ENCODE data around the gene FBXO30.

FBXO30 gene

DNA sequence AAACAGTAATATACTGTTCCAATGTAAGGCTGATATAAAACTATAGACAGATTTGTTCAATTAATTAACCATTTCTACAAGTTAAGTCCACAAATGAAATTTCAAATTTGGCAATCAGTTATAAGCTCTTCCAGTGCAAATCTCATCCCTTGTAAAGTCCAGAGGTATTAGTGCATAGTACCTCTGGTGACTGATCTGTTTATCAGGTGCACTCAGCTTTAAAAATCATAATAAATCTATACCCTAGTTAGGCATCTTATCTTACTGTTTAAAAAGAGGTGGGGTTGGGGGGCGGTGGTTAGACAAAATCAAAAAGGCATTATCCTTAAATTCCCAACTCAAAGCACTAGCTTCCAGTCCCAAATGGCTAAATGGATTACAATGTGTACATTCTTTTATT is 2.9 kb downstream of the FBXO30 start:
- DNase-seq (ENCODE audit: insufficient read length, low spot score) (no peak), FAIRE-seq (no peak)
- no peak for TF ChIP-seq POLR2A (IDR thresholded peaks at IDR 0.05; ENCODE audit: low read depth, low read length)

DNA sequence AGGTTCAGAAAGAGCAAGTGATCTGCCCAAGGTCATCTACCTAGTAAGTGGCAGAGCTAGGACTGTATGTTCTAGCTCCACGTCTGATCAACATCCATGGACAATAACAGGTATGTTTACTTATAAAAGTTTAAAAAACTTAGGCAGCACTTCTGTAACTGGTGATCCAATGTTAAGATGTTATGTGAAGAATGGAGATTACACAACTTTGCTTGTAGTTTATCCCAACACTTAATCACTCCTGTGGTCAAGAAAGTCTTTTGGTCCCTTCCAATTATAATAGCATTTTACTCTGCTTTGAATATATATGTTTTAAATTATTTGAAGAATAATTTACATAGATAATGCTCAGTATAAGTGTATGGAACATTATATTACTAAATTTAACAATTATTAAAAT is 4.8 kb downstream of the FBXO30 start:
- FAIRE-seq (no peak), DNase-seq (ENCODE audit: insufficient read length, low spot score) (no peak)
- TF ChIP-seq POLR2A (IDR thresholded peaks at IDR 0.05; ENCODE audit: low read depth, low read length), result no peak

DNA sequence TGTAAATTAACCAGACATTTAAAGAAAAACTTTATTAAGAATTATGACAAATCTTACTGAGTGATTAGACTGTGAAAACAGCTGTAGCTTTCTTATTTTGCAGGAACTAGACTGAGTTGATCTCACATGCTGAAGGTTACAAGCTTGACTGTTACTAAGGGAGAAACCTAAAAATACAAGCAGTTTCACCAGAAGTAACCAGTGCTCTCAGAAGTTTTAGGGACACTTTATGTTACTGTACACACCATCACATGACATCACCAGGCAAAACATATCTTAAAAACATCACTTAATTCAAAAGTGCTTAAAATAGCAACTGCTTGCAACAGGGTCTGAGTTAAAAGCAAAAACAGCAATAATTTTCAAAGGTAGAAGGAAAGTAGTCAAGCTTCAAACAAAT is 5.4 kb downstream of the FBXO30 start:
- DNase-seq (ENCODE audit: insufficient read length, low spot score) (no peak), FAIRE-seq (no peak)
- TF ChIP-seq POLR2A (IDR thresholded peaks at IDR 0.05; ENCODE audit: low read depth, low read length), result no peak

DNA sequence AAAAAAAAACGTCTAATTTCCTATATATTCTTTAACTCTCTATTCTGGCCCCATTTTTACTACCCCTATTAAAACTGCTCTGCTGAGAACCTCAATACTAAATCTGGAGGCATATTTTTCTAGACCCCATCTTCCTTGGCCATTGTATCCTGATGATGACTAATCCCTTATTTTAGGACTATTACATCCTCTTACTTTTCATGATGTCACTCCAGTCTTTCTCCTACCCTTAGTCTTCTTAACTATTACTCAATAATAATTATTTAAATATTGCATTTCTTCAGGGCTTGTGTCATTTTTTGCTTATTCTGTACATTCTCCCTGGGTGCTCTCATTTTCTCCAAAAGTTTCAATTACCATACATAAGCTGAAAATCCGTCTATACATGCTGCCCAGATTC is 6.4 kb downstream of the FBXO30 start:
- FAIRE-seq (no peak), DNase-seq (ENCODE audit: insufficient read length, low spot score) (no peak)
- TF ChIP-seq POLR2A (IDR thresholded peaks at IDR 0.05; ENCODE audit: low read depth, low read length), result no peak

DNA sequence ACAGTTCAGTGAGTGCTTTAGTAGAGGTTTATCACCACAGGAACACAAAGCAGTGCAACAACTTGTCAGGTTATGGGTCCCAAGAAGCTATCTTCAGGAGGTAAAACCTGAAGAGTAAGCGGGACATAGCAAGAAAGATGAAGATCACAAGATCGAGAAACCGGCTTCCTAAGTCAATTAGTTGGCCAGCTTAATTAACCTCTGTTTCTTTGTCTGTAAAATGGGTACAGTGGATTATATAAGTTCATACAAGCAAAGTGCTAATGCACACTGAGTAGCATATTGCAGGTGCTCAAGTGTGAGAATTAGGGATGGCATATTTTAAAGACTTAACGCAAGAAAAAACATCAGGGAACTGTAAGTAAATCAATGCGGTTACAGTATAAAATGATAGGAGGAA is 12.5 kb downstream of the FBXO30 start:
- TF ChIP-seq POLR2A (IDR thresholded peaks at IDR 0.05; ENCODE audit: low read depth, low read length), result no peak
- no peak for FAIRE-seq
- DNase-seq (ENCODE audit: insufficient read length, low spot score), result no peak

DNA sequence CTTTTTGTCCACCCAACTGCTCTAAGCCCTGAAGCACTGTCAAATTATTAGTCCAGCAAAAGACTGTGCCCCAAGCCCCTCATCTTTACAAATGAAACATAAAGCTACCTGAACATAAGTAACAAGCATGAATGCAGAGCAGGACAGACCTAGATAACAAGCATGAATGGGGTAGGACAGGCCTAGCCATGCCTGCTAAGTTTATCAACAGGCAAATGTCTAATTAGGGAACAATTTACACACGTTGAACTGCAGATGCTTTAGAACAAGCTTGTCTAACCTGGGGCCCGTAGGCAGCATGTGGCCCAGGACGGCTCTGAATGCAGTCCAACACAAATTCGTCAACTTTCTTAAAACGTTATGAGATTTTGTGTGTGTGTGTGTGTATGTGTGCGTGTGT is 13.6 kb downstream of the FBXO30 start:
- no peak for TF ChIP-seq POLR2A (IDR thresholded peaks at IDR 0.05; ENCODE audit: low read depth, low read length)
- no peak for DNase-seq (ENCODE audit: insufficient read length, low spot score)
- no peak for FAIRE-seq

DNA sequence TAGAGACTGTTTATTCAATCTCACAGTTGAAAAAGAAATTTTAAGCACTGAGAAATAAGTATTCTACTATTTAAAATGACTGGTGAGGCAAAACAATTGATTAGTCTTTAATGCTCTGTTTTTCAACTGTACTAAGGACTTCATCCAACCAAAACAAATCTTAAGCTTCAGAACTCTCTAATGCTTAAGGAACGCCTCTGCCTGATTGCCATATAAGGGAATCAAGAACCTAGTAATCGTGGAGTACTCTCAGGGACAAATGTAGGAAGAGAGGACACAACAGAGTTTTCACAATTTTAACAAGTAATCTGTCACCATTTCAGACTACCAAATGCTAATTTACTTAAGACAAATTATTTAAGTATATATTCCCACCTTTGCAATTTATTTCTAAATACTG is 16.1 kb downstream of the FBXO30 start:
- FAIRE-seq (no peak), DNase-seq (ENCODE audit: insufficient read length, low spot score) (no peak)
- no peak for TF ChIP-seq POLR2A (IDR thresholded peaks at IDR 0.05; ENCODE audit: low read depth, low read length)

DNA sequence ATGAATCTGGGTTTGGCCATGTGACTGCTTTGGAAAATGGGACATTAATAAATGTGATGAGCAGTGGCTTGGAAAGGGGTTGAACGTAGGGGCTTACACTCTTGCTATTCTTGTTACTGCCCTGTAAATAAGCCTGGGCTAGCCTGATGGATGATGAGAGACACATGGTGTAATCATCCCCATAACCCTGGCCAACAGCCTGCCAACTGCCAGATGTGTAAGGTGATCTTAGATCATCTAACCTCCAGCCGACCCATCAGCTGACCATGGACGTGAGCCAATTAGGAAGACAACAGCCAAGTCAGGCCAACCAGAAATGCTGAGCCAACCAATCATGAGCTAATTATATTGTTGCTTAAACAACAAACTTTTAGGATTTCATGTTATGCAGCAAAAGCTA is 25.2 kb downstream of the FBXO30 start:
- DNase-seq (ENCODE audit: insufficient read length, low spot score) (no peak), FAIRE-seq (no peak)
- no peak for TF ChIP-seq POLR2A (IDR thresholded peaks at IDR 0.05; ENCODE audit: low read depth, low read length)

DNA sequence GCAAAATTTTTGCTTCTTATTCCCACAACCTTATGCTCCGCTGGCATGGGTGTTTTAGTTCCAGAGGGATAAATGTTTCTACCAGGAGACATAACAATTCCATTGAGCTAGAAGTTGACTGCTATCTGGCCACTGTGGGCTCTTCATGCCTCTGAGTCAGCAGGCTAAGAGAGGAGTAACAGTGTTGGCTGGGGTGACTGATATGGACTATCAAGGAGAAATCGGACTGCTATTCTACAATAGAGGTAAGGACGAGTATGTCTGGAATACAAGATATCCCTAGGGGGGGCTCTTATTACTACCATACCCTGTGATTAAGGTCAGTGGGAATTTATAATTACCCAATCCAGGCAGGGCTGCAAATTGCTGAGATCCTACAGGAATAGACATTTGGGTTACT is 26.9 kb downstream of the FBXO30 start:
- FAIRE-seq (no peak), DNase-seq (ENCODE audit: insufficient read length, low spot score) (no peak)

DNA sequence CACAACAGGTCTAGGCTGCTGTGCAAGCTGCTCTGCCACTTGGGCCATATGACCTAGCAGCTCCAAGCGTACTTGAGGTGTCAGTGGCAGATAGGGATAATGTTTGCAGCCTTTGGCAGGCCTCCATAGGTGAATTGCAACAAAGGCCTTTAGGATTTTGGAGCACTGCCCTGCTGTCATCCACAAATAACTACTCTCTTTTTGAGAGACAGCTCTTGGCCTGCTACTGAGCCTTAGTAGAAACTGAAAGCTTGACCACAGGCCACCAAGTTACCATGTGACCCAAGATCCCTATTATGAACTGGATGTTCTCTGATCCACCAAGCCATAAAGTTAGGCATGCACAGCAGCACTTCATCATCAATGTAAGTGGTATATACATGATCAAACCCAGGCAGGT is 29.9 kb downstream of the FBXO30 start:
- no peak for TF ChIP-seq POLR2A (IDR thresholded peaks at IDR 0.05; ENCODE audit: low read depth, low read length)
- no peak for FAIRE-seq
- DNase-seq (ENCODE audit: insufficient read length, low spot score), result no peak

More for the DNA sequence above, 26.9 kb downstream of the FBXO30 start:
- no peak for TF ChIP-seq POLR2A (IDR thresholded peaks at IDR 0.05; ENCODE audit: low read depth, low read length)

DNA sequence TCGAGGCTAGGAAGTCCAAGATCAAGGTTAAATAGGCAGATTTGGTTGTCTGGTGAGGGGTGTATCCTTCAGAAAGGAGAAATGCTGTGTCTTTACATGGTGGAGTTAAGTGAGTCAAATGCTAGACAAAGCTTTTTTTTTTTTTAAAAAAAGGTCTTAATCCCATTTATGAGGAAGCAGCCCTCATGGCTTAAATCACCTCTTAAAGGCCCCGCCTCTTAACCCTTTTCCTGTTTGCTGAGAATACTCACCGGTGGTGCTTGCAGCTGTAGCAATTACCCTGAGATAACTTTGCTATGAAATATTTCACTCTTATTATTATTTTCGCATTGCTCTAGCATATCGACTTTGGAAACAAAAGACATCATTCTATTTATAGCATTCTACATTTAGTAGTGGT is 30.8 kb downstream of the FBXO30 start:
- FAIRE-seq (no peak), DNase-seq (ENCODE audit: insufficient read length, low spot score) (no peak)
- no peak for TF ChIP-seq POLR2A (IDR thresholded peaks at IDR 0.05; ENCODE audit: low read depth, low read length)

DNA sequence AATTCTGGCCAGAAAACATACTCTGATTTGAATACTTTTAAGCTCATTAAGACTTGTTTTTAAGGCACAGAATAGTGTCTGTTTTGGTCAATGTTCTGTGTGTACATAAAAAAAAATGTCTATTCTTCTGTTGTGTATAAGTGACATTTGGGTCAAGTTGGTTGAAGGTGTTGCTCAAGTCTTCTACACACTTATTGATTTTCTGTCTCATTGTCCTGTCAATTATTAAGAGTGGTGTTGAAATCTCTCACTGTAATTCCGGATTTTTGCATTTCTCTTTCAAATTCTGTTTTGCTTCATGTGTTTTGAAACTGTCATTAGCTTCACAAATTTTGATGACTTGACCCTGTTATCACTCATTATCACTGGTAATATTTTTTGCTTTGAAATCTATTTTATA is 41.7 kb downstream of the FBXO30 start:
- no peak for FAIRE-seq
- no peak for TF ChIP-seq POLR2A (IDR thresholded peaks at IDR 0.05; ENCODE audit: low read depth, low read length)
- DNase-seq (ENCODE audit: insufficient read length, low spot score), result no peak

DNA sequence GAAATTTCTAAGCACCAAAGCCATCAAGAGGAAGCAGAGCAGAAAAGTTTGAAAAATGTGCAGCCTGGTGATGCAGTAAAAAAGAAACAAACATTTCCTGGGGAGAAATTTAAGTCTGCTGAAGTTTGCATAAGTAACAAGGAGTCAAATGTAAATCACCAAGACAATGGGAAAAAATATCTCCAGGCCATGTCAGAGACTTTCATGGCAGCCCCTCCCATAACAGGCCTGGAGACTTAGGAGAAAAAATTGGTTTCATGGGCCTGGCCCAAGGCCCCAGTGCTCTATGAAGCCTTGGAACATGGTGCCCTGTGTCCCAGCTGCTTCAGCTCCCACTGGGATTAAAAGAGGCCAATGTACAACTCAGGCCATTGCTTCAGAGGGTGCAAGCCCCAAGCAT is 49.1 kb downstream of the FBXO30 start:
- DNase-seq (ENCODE audit: insufficient read length, low spot score), result no peak
- no peak for TF ChIP-seq POLR2A (IDR thresholded peaks at IDR 0.05; ENCODE audit: low read depth, low read length)
- FAIRE-seq, result no peak

DNA sequence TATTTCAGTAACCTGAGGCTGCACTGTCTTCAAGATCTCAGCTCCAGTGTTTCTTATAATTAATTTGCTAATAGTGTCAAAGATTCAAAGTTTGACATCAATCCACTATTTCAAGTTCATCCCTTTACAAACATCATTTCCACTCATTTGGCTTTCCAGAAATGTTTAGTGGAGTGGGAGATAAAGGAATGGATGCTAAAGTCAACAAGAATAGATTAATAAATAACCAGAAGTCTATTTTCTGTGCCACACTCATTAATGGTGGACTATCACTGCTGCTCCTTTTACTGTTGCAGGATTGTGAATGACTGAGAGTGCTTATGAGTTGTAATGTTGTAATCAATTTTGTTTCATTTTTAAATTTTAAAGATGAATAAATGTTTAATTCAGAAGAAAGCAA is 50.9 kb downstream of the FBXO30 start:
- no peak for TF ChIP-seq POLR2A (IDR thresholded peaks at IDR 0.05; ENCODE audit: low read depth, low read length)
- DNase-seq (ENCODE audit: insufficient read length, low spot score) (no peak), FAIRE-seq (no peak)

DNA sequence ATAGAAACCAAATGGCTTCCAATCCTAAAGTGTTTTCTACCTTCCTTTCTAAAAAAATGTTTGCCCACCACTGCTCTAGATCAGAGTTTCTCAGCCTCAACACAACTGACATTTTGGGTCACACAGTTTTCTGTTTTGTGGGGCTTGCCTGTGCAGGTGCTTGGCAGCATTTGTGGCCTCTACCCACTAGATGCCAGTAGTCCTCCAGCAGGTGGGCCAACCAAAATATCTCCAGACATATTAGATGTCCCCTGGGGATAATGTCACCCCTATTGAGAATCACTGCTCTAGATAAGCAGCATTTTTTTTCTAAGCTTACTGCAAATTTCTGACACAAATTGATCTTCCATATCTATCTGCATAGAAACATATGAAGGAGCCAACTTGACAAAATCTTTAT is 53.0 kb downstream of the FBXO30 start:
- TF ChIP-seq POLR2A (IDR thresholded peaks at IDR 0.05; ENCODE audit: low read depth, low read length), result no peak
- FAIRE-seq, result no peak
- DNase-seq (ENCODE audit: insufficient read length, low spot score), result no peak

DNA sequence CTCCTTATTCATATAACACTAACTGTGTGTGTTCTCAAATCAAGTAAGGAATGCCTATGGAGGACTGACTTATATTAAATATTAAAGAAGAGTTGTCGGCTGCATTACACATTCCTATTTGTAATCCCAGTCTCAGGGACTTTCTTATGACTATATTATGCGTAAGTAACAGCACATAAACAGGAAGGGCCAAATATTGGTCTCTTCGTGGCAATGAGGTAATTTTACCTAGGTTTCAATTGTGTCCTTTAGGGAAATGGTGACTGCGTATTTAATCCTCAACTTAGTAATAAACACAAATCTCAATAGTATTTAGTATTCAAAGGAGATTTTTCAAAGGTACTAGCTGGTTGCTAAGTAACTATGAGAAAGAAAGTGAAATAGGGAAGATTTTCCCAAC is 56.5 kb downstream of the FBXO30 start:
- DNase-seq (ENCODE audit: insufficient read length, low spot score) (no peak), FAIRE-seq (no peak)
- TF ChIP-seq POLR2A (IDR thresholded peaks at IDR 0.05; ENCODE audit: low read depth, low read length), result no peak
